Measurements from ENCODE around the gene SLC5A9. TPM values are rescaled to one million over a fixed set of nuclear protein-coding genes. Genes with fewer than 3 reads are reported as not detected.

SLC5A9 gene
- polyA plus RNA-seq, 1 donor (not counting 4 experiments of a cell fraction or from before 2014, with no cell fraction given): not detected

DNA sequence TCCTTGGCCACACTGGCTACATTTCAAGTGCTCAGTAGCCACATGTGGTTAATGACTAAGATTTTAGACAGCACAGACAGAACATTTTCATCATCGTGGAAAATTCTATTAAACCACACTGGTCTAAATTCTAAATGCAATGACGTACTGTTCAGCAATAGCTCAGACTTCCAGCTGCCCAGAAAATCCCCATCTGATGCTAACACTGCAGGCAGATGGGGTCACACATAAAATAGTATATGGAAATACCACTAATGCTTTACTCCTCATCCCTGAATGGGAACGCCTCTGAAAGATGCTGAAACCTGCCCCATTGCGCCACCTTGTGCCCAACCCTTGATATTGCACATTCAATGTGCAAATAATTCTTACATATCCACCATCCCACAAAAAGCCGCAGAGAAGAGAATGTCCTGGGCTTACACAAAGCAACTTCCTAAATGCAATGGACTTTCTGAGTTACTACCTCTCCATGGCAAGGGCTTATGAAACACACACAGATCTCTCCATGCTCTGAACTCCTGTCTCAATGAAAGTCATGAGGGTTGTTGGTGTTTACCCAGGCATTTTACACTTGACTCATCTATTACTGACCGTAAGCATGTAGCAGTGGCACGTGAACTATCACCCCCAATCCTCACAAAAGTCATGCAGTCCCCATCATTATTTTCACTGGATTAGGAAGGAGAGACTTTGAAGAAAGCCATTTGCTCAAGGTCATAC, 20.3 kb upstream of the SLC5A9 start:
- dilution Hi-C loops (cut with MboI; ENCODE audit: extremely low pct_ligation_motif_present, low sequenced_read_pairs): no loop called here
- H3K9me1 ChIP-seq (ENCODE audit: control insufficient read depth, extremely low read depth, insufficient read depth, low read length): no peaks in the 10 kb centered on the region
- H3K36me3 ChIP-seq (ENCODE audit: control insufficient read depth in 2 of 2, extremely low read depth in 1 of 2, insufficient read depth in 2 of 2, low read length in 2 of 2): no peaks in the 10 kb centered on the region
- H2AFZ ChIP-seq (ENCODE audit: control insufficient read depth, low read length): no peak overlapping the region
- no peaks in the 10 kb centered on the region for H3K27me3 ChIP-seq (ENCODE audit: control insufficient read depth, extremely low read depth, insufficient read depth, low read length)
- H3K9ac ChIP-seq (ENCODE audit: control insufficient read depth, extremely low read depth, insufficient read depth, low read length): no peak overlapping the region
- H3K9me3 ChIP-seq (ENCODE audit: control insufficient read depth, low read depth, low read length): no peaks in the 10 kb centered on the region
- H4K20me1 ChIP-seq (ENCODE audit: control insufficient read depth, extremely low read depth, insufficient read depth, low read length): no peaks in the 10 kb centered on the region
- no peaks in the 10 kb centered on the region for H3K79me2 ChIP-seq (ENCODE audit: control insufficient read depth, insufficient read depth, low read length)
- peak; percentile 58 for FAIRE-seq
- peaks cover 21% of the 10 kb centered on the region for H3K4me1 ChIP-seq (ENCODE audit: control insufficient read depth, extremely low read depth, insufficient read depth, low read length)
- no peak overlapping the region for H3K4me3 ChIP-seq (ENCODE audit: control insufficient read depth in 2 of 3, extremely low read depth in 1 of 3, insufficient read depth in 2 of 3, low read depth in 1 of 3, low read length in 3 of 3)
- peak overlapping the region; percentile 2 for H3K27ac ChIP-seq (ENCODE audit: control insufficient read depth, insufficient read depth, low read length)
- peak overlapping the region; percentile 44 for H3K4me2 ChIP-seq (ENCODE audit: control insufficient read depth, extremely low read depth, insufficient read depth, low read depth, low read length)
- peak; percentile 66 for DNase-seq (ENCODE audit: low read depth, low spot score)
- TF ChIP-seq, protein P1, sequence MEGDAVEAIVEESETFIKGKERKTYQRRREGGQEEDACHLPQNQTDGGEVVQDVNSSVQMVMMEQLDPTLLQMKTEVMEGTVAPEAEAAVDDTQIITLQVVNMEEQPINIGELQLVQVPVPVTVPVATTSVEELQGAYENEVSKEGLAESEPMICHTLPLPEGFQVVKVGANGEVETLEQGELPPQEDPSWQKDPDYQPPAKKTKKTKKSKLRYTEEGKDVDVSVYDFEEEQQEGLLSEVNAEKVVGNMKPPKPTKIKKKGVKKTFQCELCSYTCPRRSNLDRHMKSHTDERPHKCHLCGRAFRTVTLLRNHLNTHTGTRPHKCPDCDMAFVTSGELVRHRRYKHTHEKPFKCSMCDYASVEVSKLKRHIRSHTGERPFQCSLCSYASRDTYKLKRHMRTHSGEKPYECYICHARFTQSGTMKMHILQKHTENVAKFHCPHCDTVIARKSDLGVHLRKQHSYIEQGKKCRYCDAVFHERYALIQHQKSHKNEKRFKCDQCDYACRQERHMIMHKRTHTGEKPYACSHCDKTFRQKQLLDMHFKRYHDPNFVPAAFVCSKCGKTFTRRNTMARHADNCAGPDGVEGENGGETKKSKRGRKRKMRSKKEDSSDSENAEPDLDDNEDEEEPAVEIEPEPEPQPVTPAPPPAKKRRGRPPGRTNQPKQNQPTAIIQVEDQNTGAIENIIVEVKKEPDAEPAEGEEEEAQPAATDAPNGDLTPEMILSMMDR (optimal IDR thresholded peaks at IDR 0.05 in 1 of 3, IDR thresholded peaks at IDR 0.05 in 1 of 3, conservative IDR thresholded peaks at IDR 0.05 in 1 of 3; ENCODE audit: extremely low read depth in 1 of 3, insufficient read depth in 2 of 3, low read length in 3 of 3): peak; percentile 71 to 90 (median 84)
- no peak for TF ChIP-seq EZH2 (IDR thresholded peaks at IDR 0.05; ENCODE audit: low read length)

- no peak for TF ChIP-seq EZH2 (IDR thresholded peaks at IDR 0.05; ENCODE audit: low read length)
- TF ChIP-seq, protein P1 (optimal IDR thresholded peaks at IDR 0.05 in 1 of 3, IDR thresholded peaks at IDR 0.05 in 1 of 3, conservative IDR thresholded peaks at IDR 0.05 in 1 of 3; ENCODE audit: extremely low read depth in 1 of 3, insufficient read depth in 2 of 3, low read length in 3 of 3): peak; percentile 58 to 75 (median 67)
- no peaks in the 10 kb centered on the region for H3K9me3 ChIP-seq (ENCODE audit: control insufficient read depth, low read depth, low read length)
- FAIRE-seq (peak; percentile 51), DNase-seq (ENCODE audit: low read depth, low spot score) (no peak)
- H4K20me1 ChIP-seq (ENCODE audit: control insufficient read depth, extremely low read depth, insufficient read depth, low read length): no peaks in the 10 kb centered on the region
- H3K4me1 ChIP-seq (ENCODE audit: control insufficient read depth, extremely low read depth, insufficient read depth, low read length): peaks cover 21% of the 10 kb centered on the region
- H2AFZ ChIP-seq (ENCODE audit: control insufficient read depth, low read length): no peak overlapping the region
- H3K4me3 ChIP-seq (ENCODE audit: control insufficient read depth in 2 of 3, extremely low read depth in 1 of 3, insufficient read depth in 2 of 3, low read depth in 1 of 3, low read length in 3 of 3): no peak overlapping the region
- no peak overlapping the region for H3K4me2 ChIP-seq (ENCODE audit: control insufficient read depth, extremely low read depth, insufficient read depth, low read depth, low read length)
- H3K9me1 ChIP-seq (ENCODE audit: control insufficient read depth, extremely low read depth, insufficient read depth, low read length): no peaks in the 10 kb centered on the region
- no peak overlapping the region for H3K27ac ChIP-seq (ENCODE audit: control insufficient read depth, insufficient read depth, low read length)
- H3K36me3 ChIP-seq (ENCODE audit: control insufficient read depth in 2 of 2, extremely low read depth in 1 of 2, insufficient read depth in 2 of 2, low read length in 2 of 2): no peaks in the 10 kb centered on the region
- dilution Hi-C loops (cut with MboI; ENCODE audit: extremely low pct_ligation_motif_present, low sequenced_read_pairs): no loop called here
- no peaks in the 10 kb centered on the region for H3K27me3 ChIP-seq (ENCODE audit: control insufficient read depth, extremely low read depth, insufficient read depth, low read length)
- no peaks in the 10 kb centered on the region for H3K79me2 ChIP-seq (ENCODE audit: control insufficient read depth, insufficient read depth, low read length)
- H3K9ac ChIP-seq (ENCODE audit: control insufficient read depth, extremely low read depth, insufficient read depth, low read length): no peak overlapping the region
Observed at GRCh38 chr1:48203287-48203900, 19.1 kb upstream of the SLC5A9 start.
